Dedifferentiated amniotic fluid mesenchymal stem cell (primary cell): ENCODE data around the gene STOML1.

ENCODE experiments used
- DNase-seq: peaks from one replicate; pipeline ENCODE4 v3.0.0-alpha.2; 2016; ENCODE audit errors: extremely low spot score

Gene STOML1

GRCh38 chr15:73930790-73931281, 61.3 kb downstream of the STOML1 start:
- peak; percentile 86 for DNase-seq

- DNase-seq: peak; percentile 93
Observed at GRCh38 chr15:73930371-73930770, 61.7 kb downstream of the STOML1 start.

- DNase-seq: no peak
Observed at GRCh38 chr15:73928971-73929627, 63.0 kb downstream of the STOML1 start.
